HG03571 (cell line): Measurements from ENCODE around the gene DMKN.

ENCODE experiments used
- ATAC-seq: cut with Tn5 transposase; IDR thresholded peaks from one replicate; pipeline ENCODE4 v1.9.1; 2021; ENCODE audit not compliant: unreplicated experiment

The DMKN gene

DNA sequence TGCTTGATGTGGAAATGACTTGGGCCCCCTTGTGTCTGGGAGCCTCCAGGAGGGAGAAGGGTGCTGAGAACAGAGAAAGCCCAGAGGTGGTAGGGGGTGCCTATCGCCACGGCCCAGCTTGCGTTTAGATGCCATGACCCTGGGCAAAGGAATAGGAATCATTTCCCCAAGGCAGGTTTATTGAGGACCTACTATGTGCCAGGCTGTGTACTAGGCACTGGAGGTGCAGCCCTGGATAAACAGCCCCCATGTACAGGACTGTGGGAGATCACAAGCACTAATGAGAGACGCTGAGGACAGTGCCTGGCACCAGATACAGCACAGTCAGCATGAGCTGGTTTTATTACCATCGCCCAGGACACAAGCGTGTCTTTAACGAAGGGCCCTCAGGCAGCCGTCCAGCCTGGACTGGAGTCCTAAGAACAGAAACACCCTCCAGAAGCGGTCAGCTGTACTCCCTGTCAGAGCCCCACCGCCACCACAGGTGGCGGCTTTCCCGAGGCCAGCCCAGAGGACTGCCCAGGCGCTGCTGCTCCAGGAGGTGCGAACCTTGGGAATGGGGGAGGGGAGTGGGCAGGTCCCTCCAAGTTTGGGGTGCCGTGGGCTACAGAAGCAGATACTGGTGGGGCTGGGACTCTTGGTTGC, 36.6 kb upstream of the DMKN start:
- ATAC-seq, result no peak

DNA sequence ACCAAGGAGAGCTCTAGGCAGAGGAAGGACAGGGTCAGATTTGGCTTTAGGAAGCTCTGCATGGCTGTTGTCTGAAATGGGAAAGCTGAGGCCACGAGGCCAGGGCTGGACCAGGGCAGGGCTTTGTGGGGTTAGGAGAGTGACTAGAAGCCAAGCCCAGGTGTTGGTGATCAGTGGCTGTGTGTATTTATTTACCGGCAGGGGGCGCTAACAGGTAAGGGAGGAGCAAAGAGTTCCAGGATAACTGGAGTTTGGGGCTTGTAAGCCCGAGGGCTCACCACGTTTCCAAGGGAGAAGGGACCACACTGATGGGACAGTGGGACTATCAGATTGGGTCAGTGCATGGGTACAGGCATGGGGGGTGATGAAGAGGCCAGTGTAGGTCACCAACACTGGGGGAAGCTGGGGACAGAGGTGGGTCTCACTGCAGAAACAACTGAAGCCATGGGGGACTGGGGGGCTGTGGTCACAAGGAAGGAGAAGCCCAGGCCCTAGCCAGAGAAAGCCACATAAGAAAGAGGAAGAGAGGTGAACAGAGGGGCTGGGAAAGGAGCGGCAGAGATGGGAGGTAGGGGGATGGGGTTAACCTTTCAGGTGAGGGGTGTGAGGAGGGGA, 35.8 kb upstream of the DMKN start:
- no peak for ATAC-seq

DNA sequence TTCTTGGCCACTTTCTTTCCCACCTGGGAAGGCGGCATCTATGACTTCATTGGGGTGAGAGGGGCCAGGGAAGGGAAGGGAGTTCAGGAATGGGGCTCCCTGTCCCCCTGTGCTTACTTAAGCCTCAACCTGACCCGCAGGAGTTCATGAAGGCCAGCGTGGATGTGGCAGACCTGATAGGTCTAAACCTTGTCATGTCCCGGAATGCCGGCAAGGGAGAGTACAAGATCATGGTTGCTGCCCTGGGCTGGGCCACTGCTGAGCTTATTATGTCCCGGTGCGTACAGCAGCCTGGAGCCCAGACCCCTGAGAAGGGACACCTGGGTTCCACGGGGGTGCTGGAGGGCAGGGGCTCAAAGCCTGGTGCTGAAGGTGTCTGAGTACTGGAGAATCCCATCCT, 33.1 kb upstream of the DMKN start:
- no peak for ATAC-seq

DNA sequence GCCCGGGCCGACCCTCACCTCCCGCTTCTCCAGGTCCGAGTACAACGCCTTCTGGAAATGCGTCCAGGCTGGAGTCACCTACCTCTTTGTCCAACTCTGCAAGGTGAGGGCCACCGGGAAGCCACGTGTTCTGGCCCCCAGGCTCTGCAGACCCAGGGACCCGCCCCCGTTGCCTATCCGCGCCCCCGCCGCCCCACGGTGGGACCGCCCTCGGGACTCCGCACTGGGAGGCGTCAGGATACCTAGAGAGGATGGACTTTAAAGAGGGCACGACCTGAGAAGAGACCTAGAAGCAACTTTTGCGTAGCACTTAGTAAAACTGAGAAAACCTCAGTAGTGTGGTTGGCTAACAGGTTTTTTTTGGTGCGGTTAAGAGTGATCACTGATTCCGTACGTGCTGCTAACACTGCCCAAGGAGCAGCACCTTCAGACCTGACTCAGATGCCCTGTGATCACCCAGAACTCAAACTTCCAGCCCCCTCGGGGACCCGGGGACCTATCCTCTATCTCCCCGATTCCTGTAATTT, 32.5 kb upstream of the DMKN start:
- peak; percentile 24 for ATAC-seq

DNA sequence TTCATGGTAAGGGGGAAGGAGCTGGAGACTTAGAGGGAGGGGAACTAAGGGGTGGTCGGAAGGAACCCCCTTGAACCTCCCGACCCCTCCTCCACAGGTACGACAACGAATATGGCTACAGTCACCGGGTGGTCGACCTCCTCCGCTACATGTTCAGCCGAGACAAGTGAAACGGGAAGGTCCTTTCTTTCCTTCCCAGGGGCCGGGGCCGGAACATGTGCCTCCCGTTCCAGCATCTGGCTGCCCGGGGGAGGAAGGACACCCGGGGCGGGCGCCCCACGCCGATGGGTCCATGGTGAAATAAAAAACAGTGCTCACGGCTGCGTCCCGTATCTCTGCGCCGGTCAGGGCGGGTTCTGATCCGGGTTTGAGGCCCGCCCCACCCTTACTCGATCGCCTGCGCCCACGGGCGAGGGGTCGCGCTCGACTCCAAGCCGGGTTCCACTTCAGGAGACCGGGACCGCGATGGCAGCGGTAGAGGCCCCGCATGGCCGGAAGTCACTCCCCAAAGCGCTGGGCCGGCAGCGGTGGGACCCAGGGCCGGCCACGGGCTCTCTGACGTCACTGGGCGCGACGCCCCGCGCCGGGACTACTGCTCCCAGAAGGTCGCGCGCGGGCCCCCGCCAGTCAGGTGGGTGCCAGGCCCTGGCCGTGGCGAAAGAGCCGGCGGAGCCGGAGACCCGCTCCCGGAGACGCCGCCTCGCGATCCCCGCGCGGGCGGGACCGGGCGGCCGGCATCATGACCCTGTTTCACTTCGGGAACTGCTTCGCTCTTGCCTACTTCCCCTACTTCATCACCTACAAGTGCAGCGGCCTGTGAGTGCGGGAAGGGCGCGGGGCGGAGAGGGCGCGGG, 31.8 kb upstream of the DMKN start, which contains the start of gene TMEM147:
Gene TMEM147, plus strand, starts transcription at position 626 of the 854 bp plus-strand sequence. Its CDS starts 114 bp downstream, at position 740.
- ATAC-seq, result peak; percentile 72

DNA sequence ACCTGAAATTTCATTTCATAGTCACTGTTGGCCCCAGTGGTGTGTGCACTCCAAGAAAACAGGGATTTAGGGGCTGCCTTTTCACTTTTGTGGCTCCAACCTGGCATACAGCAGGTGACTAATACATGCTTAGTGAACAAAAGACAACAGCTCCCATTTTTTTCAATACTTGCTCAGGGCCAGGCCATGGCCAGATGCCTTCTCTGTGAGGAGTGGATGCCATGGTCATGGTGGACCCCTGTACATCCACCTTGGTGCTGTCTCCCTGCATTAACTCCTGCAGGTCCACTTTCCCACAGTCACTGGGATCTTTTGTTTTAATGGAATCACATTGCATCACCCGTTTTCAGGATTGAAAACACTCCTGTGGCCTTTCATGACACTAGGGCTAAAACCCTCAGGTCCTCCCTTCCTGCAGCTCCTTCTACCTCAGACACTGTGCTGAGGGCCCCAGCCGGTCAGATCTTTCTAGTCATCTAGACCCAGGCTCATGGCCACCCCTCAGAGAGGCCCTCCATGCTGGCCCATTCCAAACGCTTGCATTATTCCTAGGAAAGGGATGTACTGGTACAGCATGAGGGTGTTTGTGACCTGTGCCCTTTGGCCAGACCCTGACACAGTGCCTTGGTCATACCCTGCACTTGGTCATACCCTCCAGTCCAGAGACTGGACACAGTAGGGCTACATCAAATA, 30.8 kb upstream of the DMKN start:
- ATAC-seq, result no peak

DNA sequence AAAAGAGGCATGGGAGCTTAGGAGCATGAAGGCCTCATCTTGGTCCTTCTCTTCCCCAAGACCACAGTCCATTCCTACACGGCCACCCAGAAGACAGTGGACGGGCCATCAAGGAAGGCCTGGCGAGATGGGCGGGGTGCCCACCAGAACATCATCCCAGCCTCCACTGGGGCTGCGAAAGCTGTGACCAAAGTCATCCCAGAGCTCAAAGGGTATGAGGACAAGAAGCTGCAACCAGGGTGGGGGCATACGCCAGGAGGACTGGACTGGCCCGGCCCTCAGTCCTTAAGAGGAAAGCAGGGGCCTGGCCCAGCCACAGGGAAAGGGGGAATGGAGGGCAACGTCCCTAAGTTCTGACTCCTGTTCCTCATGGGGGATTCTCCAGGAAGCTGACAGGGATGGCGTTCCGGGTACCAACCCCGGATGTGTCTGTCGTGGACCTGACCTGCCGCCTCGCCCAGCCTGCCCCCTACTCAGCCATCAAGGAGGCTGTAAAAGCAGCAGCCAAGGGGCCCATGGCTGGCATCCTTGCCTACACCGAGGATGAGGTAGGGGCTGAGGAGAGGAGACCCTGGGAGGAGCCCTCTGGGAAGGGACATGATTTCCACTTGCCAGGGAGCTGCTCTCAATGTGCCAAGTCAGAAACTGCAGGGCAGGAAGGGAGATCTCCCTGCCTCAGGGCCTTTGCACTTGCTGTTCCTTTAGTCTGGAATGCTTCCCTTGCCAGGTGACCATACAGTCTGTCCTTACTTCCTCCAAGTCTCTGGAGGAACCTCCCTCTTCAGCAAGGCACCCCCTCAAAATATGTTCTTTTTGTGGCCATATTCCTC, 30.0 kb upstream of the DMKN start:
- no peak for ATAC-seq

DNA sequence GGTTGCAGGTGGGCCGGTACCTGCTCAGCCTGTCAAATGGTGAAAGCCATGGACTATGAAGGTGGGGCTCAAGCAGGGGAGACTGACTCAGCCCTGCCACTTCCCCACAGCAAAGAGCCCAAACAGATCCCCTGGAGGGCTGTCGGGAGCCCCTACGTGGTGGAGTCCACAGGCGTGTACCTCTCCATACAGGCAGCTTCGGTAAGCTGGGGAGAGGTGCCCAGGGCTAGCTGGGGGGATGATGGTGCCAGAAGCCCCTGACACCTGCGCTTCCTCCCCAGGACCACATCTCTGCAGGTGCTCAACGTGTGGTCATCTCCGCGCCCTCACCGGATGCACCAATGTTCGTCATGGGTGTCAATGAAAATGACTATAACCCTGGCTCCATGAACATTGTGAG, 28.8 kb upstream of the DMKN start:
- ATAC-seq, result no peak

DNA sequence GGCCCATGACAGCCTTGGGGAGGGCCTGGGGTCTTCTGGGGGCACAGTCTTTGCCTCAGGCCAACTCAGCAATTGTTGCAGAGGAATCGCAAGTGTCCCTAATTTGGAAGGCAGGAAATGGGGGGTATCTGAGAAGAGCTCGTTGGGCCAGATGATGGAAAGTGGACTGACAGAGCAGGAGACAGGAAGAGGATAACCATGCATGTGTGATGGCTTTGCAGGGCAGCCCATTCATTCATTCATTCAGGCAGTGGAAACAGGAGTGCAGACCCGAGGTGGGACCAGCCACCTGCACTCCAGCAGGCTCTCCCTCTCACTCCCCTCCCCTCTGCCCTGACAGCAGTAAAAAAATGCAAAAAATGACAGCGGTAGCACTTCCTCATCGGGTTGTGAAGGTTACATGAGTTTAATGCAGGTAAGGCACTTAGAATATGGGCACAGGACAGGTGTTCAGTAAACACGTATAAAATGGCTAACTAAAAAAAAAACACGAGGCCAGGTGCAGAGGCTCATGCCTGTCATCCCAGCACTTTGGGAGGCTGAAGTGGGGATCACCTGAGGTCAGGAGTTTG, 27.0 kb upstream of the DMKN start:
- no peak for ATAC-seq

DNA sequence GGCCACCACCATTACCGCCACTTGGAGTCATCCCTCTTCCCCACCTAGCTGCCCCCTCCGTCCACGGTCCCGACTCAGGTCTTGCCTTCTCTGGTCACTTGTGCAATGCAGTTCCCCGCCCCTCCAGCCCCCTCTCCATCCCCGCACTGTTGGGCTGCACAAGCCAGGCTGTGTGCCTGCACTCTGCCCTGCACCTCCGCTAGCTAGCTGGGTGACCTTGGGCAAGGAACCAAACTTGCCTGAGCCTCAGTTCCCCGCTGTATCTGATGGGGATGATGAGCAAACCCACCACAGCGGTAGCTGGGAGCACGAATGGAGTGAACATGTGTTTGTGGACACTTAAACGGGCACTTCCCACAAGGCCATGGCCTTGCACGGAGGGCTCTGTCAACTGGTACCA, 26.4 kb upstream of the DMKN start:
- ATAC-seq, result no peak

DNA sequence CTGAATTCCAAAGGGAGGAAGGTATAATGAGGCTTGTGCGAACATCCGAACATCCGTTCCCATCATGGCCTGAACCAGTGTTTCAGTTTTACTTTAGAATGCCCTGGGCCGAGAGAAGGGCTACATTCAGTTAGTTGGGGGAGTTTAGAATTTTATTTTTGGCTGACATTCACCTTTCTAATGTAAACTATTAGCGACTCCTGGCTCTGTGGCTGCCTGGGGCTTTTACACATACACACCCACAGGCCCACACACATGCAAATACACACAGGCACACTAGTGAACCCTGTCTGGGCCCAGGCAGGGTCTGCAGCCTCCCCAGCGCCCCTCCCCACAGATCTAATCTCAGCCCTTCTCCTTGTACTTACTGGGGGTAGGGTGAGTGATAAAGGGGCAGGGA, 25.9 kb upstream of the DMKN start:
- ATAC-seq, result no peak

DNA sequence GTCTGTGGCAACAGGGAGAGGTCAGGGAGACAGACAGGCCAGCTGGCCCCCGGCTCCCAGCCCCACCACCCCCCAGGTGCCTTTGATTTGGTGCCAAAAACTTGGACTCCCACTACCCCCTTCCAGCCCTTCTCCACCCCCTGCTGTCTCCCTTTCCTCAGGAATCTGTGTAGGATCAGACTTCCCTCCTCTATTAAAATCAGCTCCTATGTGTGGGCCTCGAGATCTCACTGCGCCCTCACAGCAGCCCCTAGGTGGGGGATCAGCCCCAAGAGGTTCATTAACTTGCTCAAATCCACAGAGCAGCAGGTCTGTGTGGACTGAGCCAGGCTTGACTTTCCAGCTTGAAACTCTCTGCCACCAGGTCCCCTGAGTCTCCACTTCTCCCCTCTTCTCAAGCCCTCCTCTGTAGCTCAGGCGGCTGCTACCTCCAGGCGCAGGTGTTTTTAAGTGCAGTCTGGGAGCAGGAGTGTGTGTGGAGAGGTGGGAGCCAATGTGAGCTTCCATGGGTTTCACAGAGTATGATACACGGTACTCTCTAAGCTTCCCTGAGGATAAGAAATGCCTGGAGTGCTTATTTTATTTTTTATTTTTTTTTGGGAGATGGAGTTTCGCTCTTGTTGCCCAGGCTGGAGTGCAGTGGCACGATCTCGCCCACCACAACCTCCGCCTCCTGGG, 21.5 kb upstream of the DMKN start:
- no peak for ATAC-seq

DNA sequence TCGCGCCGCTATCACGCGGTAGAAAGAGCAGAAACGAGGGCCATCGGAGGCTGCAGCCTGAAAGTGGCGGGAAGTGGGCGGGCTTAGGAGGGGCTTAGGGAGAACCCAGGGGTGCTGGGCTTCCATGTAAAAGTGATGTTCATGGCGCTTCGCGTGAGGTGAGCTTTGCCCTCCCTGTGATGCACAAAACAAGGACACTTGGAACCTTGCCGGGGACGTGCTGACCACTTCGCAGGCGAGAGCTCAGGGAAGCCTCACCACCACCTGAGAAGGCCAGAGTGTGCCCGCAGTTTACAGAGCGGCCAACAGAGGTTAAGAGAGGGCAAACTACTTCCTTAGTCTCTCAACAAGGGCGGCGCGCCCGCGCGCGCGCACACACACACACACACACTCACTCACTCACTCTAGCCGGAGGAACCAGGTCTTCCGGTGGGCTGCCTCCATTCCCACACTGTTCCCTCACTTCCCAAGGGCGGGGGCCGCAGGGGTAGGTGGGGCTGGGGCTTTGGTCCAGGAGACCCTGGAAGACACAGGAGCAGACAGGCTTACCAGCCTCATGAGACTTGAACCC, 20.5 kb upstream of the DMKN start:
- no peak for ATAC-seq

DNA sequence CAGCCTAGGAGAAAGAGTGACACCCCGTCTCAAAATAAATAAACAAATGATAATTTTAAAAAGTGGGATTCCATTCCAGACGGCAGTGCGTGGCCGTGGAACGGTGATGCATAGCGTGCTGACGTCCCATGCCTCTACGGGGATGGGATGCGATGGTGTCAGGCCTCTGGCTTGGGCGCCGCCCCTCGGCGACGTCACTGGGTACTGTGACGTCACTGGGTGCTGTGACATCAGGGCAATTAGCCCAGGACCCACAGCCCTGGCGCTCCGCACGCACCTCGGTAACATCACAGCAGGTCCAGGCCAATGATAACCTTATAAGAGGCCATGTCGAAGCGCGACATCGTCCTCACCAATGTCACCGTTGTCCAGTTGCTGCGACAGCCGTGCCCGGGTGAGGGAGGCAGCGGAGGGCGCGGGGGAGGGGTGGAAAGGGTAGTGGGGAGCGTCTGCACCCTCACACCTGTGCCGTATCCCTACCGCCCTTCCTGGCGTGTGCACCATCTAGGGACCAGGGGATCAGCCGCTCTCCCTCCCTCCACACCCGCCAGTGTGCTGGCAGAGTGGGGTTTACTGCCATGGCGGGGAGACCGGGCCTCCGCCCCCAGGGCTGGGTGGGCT, 19.9 kb upstream of the DMKN start, which contains the start of gene GAPDHS:
Gene GAPDHS, plus strand, starts transcription at position 256 of the 621 bp plus-strand sequence. Its CDS starts 72 bp downstream, at position 328.
- no peak for ATAC-seq

DNA sequence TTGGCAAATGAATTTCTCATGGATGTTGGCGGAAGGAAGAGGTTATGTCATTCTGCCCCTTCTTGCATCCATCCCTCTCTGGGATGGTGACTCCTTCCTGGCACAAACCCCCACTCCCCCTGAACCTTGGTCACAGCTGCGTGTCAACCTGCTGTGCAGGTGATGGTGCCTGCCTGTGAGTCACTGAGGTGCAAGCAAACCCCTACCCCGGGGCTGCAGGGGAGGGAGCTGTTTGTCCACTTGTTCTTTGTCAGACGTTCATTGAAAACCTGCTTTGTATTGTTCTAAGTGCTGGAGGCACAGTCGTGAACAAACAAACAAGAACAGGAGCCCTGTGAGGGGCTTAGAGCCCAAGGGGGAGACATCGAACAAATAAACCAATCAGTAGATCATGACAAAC, 17.8 kb upstream of the DMKN start:
- no peak for ATAC-seq

DNA sequence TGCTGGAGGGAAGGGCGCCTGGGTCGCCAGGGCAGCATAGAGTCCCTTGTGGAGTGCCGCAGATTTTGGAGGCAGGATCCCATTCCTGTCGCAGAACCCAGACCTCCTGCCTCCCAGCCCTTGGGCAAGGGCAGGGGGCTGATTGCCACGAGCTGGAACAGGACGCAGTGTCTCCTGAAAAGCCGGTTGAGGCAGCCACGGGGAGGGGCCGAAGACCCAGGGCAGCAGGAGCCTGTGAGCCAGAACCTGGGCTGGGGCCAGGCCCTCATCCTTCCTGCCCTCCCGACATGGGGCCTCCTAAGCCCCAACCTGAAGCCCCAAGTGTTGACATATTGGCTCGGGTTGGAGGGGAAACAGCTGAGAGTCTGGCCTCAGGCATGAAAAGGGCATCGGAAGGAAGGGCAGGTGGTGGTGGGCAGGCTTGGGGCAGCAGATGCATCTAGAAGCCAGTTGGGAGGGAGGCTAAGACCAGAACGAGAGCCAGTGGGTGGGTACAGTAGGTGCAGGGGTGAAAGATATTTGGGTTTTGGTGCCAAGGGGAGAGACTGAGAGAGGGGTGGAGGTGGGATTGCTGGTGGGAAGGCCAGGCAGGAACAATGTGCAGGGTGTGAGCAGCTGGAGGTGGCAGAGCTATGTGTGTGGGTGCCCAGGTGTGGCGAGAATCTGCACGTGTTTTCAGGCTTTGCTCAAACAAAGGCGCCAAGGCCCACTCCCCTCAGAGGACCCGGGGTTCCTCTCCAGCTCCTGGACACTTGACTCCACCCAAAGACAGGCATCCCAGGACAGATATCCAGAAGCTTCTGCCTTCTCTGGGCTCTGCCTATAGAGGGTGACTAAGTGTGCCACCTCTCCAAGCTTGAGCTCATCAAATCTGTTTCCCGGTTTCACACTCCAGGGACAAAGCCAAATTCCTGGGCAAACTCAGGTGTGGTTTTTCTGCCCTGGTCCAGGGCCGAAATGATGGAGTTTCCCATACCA, 16.1 kb upstream of the DMKN start:
- no peak for ATAC-seq
